HepG2 (cell line): ENCODE data around the gene NDRG2. TPM values are rescaled to one million over a fixed set of nuclear protein-coding genes. Genes with fewer than 3 reads are reported as not detected.

Experiments
- BRD4 ChIP-seq: sonication (generic); formaldehyde crosslinking; IDR thresholded peaks from 2 replicates; pipeline ENCODE4 v1.4.0; 2020; ENCODE audit warnings: missing genetic modification reagents
- CENPX ChIP-seq: sonication (generic); formaldehyde crosslinking; IDR thresholded peaks from 2 replicates; pipeline ENCODE4 v1.9.0; 2021; ENCODE audit warnings: mild to moderate bottlenecking, missing genetic modification reagents, moderate library complexity
- KAT7 ChIP-seq: IDR thresholded peaks from 2 replicates; pipeline ENCODE4 v1.6.1; 2018; ENCODE audit warnings: borderline replicate concordance, missing compliant biosample characterization
- KLF6 ChIP-seq: IDR thresholded peaks from 2 replicates; pipeline ENCODE4 v1.8.0; 2016; ENCODE audit warnings: missing biosample characterization, missing genetic modification reagents
- MTF2 ChIP-seq: sonication (generic); formaldehyde crosslinking; IDR thresholded peaks from 2 replicates; pipeline ENCODE4 v1.5.0; 2020; ENCODE audit warnings: missing genetic modification reagents, borderline replicate concordance
- RBAK ChIP-seq: sonication (generic); formaldehyde crosslinking; IDR thresholded peaks from 2 replicates; pipeline ENCODE4 v1.5.1; 2020; ENCODE audit warnings: mild to moderate bottlenecking, missing genetic modification reagents
- SETDB1 ChIP-seq: sonication (generic); formaldehyde crosslinking; IDR thresholded peaks from 2 replicates; pipeline ENCODE4 v1.5.1; 2020; ENCODE audit warnings: missing genetic modification reagents, mild to moderate bottlenecking, borderline replicate concordance
- SP1 ChIP-seq, 2 experiments: fragments of 450-650 bp in 1 of 2; sonication (generic) in 1 of 2; formaldehyde crosslinking in 1 of 2; IDR thresholded peaks; 2 replicates each; pipeline versions ENCODE4 v1.4.0 to v1.6.1; 2016 to 2020; ENCODE audit warnings: missing genetic modification reagents in 1 of 2
- SYNCRIP ChIP-seq: fragments of 200-400 bp; formaldehyde crosslinking; IDR thresholded peaks from 2 replicates; pipeline ENCODE4 v1.6.1; 2018; ENCODE audit warnings: mild to moderate bottlenecking, low read depth, low read length; ENCODE audit not compliant: insufficient read depth
- XBP1 ChIP-seq: sonication (generic); formaldehyde crosslinking; IDR thresholded peaks from 2 replicates; pipeline ENCODE4 v1.5.0; 2020; ENCODE audit warnings: missing genetic modification reagents
- ZBTB1 ChIP-seq: sonication (generic); formaldehyde crosslinking; IDR thresholded peaks from 2 replicates; pipeline ENCODE4 v1.4.0; 2020; ENCODE audit warnings: missing genetic modification reagents, borderline replicate concordance
- ZBTB20 ChIP-seq: sonication (generic); formaldehyde crosslinking; IDR thresholded peaks from 2 replicates; pipeline ENCODE4 v1.8.1; 2023; ENCODE audit warnings: missing genetic modification reagents, low read depth, mild to moderate bottlenecking, borderline replicate concordance
- ZFP1 ChIP-seq: IDR thresholded peaks from 2 replicates; pipeline ENCODE4 v1.6.1; 2016
- ZMYM4 ChIP-seq: sonication (generic); formaldehyde crosslinking; IDR thresholded peaks from 2 replicates; pipeline ENCODE4 v1.8.1; 2023; ENCODE audit warnings: mild to moderate bottlenecking, missing genetic modification reagents
- ZNF232 ChIP-seq: sonication (generic); formaldehyde crosslinking; IDR thresholded peaks from 2 replicates; pipeline ENCODE4 v1.4.0; 2020; ENCODE audit warnings: missing genetic modification reagents, borderline replicate concordance
- ZNF335 ChIP-seq: sonication (generic); formaldehyde crosslinking; IDR thresholded peaks from 2 replicates; pipeline ENCODE4 v1.4.0; 2020; ENCODE audit warnings: missing genetic modification reagents
- ZNF431 ChIP-seq: sonication (generic); formaldehyde crosslinking; IDR thresholded peaks from 2 replicates; pipeline ENCODE4 v1.9.0; 2022; ENCODE audit warnings: missing genetic modification reagents, low read depth, mild to moderate bottlenecking, borderline replicate concordance
- ZNF484 ChIP-seq: sonication (generic); formaldehyde crosslinking; IDR thresholded peaks from 2 replicates; pipeline ENCODE4 v1.5.1; 2020; ENCODE audit warnings: mild to moderate bottlenecking, low read depth, missing genetic modification reagents, borderline replicate concordance
- ZNF598 ChIP-seq: sonication (generic); formaldehyde crosslinking; IDR thresholded peaks from 2 replicates; pipeline ENCODE4 v1.5.1; 2020; ENCODE audit warnings: mild to moderate bottlenecking, missing genetic modification reagents, borderline replicate concordance
- ZNF615 ChIP-seq: sonication (generic); formaldehyde crosslinking; IDR thresholded peaks from 2 replicates; pipeline ENCODE4 v1.5.0; 2020; ENCODE audit warnings: mild to moderate bottlenecking, missing genetic modification reagents, borderline replicate concordance
- ZNF747 ChIP-seq: sonication (generic); formaldehyde crosslinking; IDR thresholded peaks from 2 replicates; pipeline ENCODE4 v1.8.1; 2023; ENCODE audit warnings: missing genetic modification reagents, mild to moderate bottlenecking, borderline replicate concordance
- ZNF772 ChIP-seq: sonication (generic); formaldehyde crosslinking; IDR thresholded peaks from 2 replicates; pipeline ENCODE4 v1.5.0; 2020; ENCODE audit warnings: mild to moderate bottlenecking, missing genetic modification reagents
- polyA plus RNA-seq, 8 experiments: library from polyadenylated mRNA; depleted of rRNA in 3 of 8; stranded (reverse) in 7 of 8; unstranded in 1 of 8; fragments of >200 nt; fragmentation: Illumina TruSeq in 4 of 8; extraction: Trizol in 4 of 8; gene quantifications; 2 replicates each; pipeline versions ENCODE4 v1.2.1 to v1.2.3, GENCODE V29; 2011 to 2016; ENCODE audit warnings: low read depth in 4 of 8, missing spikeins in 1 of 8, mixed read lengths in 1 of 8; ENCODE audit not compliant: insufficient read depth in 1 of 8
- total RNA-seq, 5 experiments: library from RNA; depleted of rRNA; stranded (reverse); fragments of >200 nt; fragmentation: Illumina TruSeq; extraction: Trizol; gene quantifications; 2 replicates each; pipeline ENCODE4 v1.2.3, GENCODE V29; 2016; ENCODE audit warnings: low read depth in 1 of 5
- TF ChIP-seq, protein P1 (sequence below): sonication (generic); formaldehyde crosslinking; IDR thresholded peaks from 2 replicates; pipeline ENCODE4 v1.4.0; 2020; ENCODE audit warnings: low read depth, mild to moderate bottlenecking, missing genetic modification reagents
- TF ChIP-seq, protein P2 (sequence below): sonication (generic); formaldehyde crosslinking; IDR thresholded peaks from 2 replicates; pipeline ENCODE4 v1.8.1; 2022; ENCODE audit warnings: mild to moderate bottlenecking, missing genetic modification reagents
- TF ChIP-seq, protein P3 (sequence below), 2 experiments: sonication (generic) in 1 of 2; formaldehyde crosslinking in 1 of 2; IDR thresholded peaks; 2 replicates each; pipeline versions ENCODE4 v1.4.0 to v1.6.1; 2018 to 2020; ENCODE audit warnings: missing genetic modification reagents in 2 of 2, borderline replicate concordance in 1 of 2, low read depth in 1 of 2, mild to moderate bottlenecking in 1 of 2, missing biosample characterization in 1 of 2

Gene NDRG2
- total and polyA plus RNA-seq, 2 of the 13 experiments (the other 11 are each of a cell fraction or from before 2014, with no cell fraction given) = 27.2 to 189 TPM

DNA sequence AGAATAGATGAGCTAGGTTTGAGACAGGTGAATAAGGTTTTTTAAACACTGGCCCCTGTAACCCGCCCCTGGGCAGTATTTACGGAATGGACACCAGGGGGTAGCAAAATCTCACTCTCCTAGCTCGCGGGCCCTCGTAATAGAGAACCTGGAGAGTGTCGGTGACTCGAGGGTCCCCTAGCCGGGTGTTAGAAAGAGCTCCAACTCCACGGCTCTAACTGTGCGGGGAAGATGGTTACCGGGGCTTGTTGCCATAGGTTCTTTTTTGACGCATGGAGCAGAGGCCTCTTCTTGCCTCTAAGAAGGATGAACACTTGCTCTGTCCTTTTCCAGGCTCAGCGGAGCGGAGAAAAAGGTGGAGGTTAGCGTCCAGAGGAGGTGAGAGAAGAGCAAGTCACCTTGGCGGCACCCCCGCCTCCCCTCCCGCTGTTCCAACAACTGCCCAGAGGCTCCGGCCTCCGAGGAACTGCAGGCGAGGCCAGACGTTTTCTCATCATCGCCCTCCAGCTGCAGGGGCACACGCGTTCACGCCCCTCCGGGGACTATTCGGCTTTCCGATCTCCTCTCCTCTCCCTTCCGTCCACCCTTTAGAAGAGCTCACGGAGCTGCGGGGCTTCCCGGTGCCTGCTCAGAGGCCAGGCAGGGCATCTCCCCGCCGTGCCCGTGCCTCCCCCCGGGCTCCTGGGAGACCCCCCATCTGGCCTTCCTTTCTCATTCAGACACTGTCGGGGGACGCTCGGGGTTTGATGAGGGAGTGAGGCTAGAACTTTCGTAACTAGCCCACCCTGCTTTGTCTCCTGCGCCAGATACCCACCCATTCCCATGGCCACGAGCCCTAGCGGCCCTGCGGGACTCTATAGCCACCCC lies 43.9 kb upstream of the NDRG2 start (continued):
- TF ChIP-seq SETDB1 (CRISPR knock-in tag) (no peak), BRD4 (CRISPR knock-in tag) (no peak), MTF2 (CRISPR knock-in tag) (no peak), CENPX (CRISPR knock-in tag) (no peak), ZNF431 (CRISPR knock-in tag) (no peak), ZNF232 (CRISPR knock-in tag) (peak; percentile 56; the same call in 1 of the 2 replicates), SP1 (IDR thresholded peaks at IDR 0.05) (no peak), SP1 (CRISPR knock-in tag; IDR thresholded peaks at IDR 0.05) (no peak; the same call in 1 of the 2 replicates), ZNF598 (peak; percentile 45; the same call in 1 of the 2 replicates), SYNCRIP (no peak), ZNF615 (CRISPR knock-in tag) (no peak), ZBTB1 (CRISPR knock-in tag) (no peak), ZNF747 (CRISPR knock-in tag) (no peak), KAT7 (CRISPR knock-in tag) (no peak; the same call in 1 of the 2 replicates), XBP1 (CRISPR knock-in tag) (no peak), KLF6 (CRISPR knock-in tag) (no peak), ZBTB20 (CRISPR knock-in tag) (0 out of 2 replicates have a peak, but pooled peaks have one; percentile 46), ZNF772 (CRISPR knock-in tag) (peak; percentile 54; the same call in 1 of the 2 replicates), RBAK (CRISPR knock-in tag) (no peak), ZNF335 (CRISPR knock-in tag) (no peak), ZMYM4 (CRISPR knock-in tag) (no peak), ZFP1 (CRISPR knock-in tag) (peak; percentile 30; the same call in 1 of the 2 replicates), ZNF484 (CRISPR knock-in tag) (no peak)
- TF ChIP-seq, protein P1, sequence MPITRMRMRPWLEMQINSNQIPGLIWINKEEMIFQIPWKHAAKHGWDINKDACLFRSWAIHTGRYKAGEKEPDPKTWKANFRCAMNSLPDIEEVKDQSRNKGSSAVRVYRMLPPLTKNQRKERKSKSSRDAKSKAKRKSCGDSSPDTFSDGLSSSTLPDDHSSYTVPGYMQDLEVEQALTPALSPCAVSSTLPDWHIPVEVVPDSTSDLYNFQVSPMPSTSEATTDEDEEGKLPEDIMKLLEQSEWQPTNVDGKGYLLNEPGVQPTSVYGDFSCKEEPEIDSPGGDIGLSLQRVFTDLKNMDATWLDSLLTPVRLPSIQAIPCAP (CRISPR knock-in tag) = no peak
- TF ChIP-seq, protein P2, sequence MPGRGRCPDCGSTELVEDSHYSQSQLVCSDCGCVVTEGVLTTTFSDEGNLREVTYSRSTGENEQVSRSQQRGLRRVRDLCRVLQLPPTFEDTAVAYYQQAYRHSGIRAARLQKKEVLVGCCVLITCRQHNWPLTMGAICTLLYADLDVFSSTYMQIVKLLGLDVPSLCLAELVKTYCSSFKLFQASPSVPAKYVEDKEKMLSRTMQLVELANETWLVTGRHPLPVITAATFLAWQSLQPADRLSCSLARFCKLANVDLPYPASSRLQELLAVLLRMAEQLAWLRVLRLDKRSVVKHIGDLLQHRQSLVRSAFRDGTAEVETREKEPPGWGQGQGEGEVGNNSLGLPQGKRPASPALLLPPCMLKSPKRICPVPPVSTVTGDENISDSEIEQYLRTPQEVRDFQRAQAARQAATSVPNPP (CRISPR knock-in tag) = no peak
- TF ChIP-seq, protein P3, sequence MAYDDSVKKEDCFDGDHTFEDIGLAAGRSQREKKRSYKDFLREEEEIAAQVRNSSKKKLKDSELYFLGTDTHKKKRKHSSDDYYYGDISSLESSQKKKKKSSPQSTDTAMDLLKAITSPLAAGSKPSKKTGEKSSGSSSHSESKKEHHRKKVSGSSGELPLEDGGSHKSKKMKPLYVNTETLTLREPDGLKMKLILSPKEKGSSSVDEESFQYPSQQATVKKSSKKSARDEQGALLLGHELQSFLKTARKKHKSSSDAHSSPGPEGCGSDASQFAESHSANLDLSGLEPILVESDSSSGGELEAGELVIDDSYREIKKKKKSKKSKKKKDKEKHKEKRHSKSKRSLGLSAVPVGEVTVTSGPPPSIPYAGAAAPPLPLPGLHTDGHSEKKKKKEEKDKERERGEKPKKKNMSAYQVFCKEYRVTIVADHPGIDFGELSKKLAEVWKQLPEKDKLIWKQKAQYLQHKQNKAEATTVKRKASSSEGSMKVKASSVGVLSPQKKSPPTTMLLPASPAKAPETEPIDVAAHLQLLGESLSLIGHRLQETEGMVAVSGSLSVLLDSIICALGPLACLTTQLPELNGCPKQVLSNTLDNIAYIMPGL (CRISPR knock-in tag; IDR thresholded peaks at IDR 0.05; ENCODE audit: borderline replicate concordance in 1 of 2, low read depth in 1 of 2) = peak; percentile 76 to 94
